Activated CD8-positive, alpha-beta T cell treated with anti-CD3 and anti-CD28 coated beads for 36 hours (primary cell): ENCODE data around the gene NBPF1. TPM values are rescaled to one million over a fixed set of nuclear protein-coding genes. Genes with fewer than 3 reads are reported as not detected.
"Not testable (repeated sequence)": the region's sequence is repeated elsewhere in the genome, so short reads cannot be mapped to it uniquely, and the experiment has no call there.

Source experiments
- ATAC-seq: fragments of 200-7000 bp; cut with Tn5 transposase; one replicate; pipeline ENCODE4 v1.10.0; 2021; ENCODE audit warnings: mild to moderate bottlenecking, moderate library complexity
- CTCF ChIA-PET: fragments of 350-600 bp; sonication (Branson Sonifier 250); formaldehyde crosslinking; loops from one replicate; lab custom pipeline; 2021; ENCODE audit warnings: antibody characterized with exemption; lab: Charles Lee
- POLR2A ChIA-PET: fragments of 350-600 bp; sonication (Branson Sonifier 250); formaldehyde crosslinking; loops from one replicate; lab custom pipeline; 2021; ENCODE audit warnings: antibody characterized with exemption; lab: Charles Lee
- DNase-seq: peaks from one replicate; pipeline ENCODE4 v3.0.0-alpha.2; 2020
- H3K27ac Mint-ChIP-seq: one replicate; pipeline ENCODE4 v1.8.0; 2021; ENCODE audit warnings: mild to moderate bottlenecking, mixed read lengths
- H3K27me3 Mint-ChIP-seq: one replicate; pipeline ENCODE4 v1.8.0; 2021; ENCODE audit warnings: mixed read lengths
- H3K36me3 Mint-ChIP-seq: one replicate; pipeline ENCODE4 v1.8.0; 2021; ENCODE audit warnings: low read depth, mixed read lengths
- H3K4me1 Mint-ChIP-seq: one replicate; pipeline ENCODE4 v1.8.0; 2021; ENCODE audit warnings: low read depth, mixed read lengths
- H3K4me3 Mint-ChIP-seq: one replicate; pipeline ENCODE4 v1.8.0; 2021; ENCODE audit warnings: mild to moderate bottlenecking, moderate library complexity, mixed read lengths
- H3K9me3 Mint-ChIP-seq: one replicate; pipeline ENCODE4 v1.8.0; 2021; ENCODE audit warnings: mixed read lengths
- intact Hi-C: fragments of 100-400 bp; cut with micrococcal nuclease; formaldehyde crosslinking; loops from one replicate; pipeline ENCODE4 v1.10.0; 2022
- total RNA-seq, 2 experiments: library from RNA; stranded (reverse); gene quantifications; one replicate each; pipeline ENCODE4 v1.2.3, GENCODE V29; 2021
- TF ChIP-seq, protein P1 (sequence below): fragments of 200-600 bp; IDR thresholded peaks from one replicate; pipeline ENCODE4 v1.8.0; 2022; ENCODE audit warnings: antibody characterized with exemption, mild to moderate bottlenecking

The NBPF1 gene
- total RNA-seq, 2 experiments from 2014 or later: 2.8 to 3.1 TPM

DNA sequence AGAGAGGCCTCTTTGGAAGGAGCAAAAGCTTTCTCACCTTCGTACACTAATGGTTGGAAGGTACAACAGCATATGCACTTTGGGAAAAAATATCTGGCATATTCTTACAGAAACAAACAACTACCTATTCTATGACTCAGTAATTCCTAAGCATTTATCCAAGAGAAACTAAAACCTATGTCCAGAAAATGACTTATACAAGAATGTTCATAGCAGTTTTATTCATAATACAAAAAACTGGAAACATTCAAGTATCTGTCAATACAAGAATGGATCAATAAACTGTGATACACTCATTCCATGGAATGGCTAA, 8.2 kb downstream of the NBPF1 start:
- no peak overlapping the region for H3K4me3 Mint-ChIP-seq
- CTCF ChIA-PET: no interaction called here

DNA sequence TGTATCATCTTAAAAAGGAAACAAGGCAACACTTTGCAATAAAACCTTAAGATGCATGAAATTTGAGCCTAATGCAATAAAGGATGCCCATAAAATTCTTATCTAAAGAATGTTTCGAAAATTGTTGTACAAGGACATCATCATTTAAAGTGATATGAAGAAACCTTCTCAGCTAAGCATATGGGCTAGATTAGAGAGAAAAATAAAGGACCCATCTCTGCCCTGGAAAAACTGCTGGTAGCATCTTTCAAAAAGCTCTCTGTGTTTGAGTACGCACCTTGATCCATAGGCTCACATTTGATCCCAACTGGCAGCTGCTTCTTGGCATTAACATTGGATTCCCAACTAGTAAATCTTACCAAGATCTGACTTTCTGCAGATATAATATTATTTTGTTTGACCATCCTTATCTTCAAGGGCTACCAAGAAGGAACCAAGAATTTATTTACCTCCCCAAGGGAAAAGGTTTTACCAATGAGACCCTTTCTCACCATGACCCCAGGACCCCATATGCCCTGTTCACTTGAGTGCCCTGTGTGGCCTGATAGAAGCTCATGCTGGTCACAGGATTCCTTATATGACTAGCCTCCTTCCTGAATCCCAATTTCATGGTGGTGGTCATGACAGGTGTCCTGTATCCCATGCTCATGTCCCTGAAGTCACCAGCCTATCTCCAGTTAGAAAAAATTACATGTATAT, 8.7 kb downstream of the NBPF1 start:
- CTCF ChIA-PET, POLR2A ChIA-PET, H3K4me3 Mint-ChIP-seq, DNase-seq, H3K27me3 Mint-ChIP-seq, H3K4me1 Mint-ChIP-seq, H3K36me3 Mint-ChIP-seq, H3K27ac Mint-ChIP-seq, intact Hi-C loops, H3K9me3 Mint-ChIP-seq, ATAC-seq: not testable (repeated sequence)

More for the DNA sequence above, 8.2 kb downstream of the NBPF1 start:
- POLR2A ChIA-PET: no interaction called here
- Mint-ChIP-seq H3K27me3 (no peaks in the 10 kb centered on the region), H3K4me1 (no peaks in the 10 kb centered on the region), H3K9me3 (no peaks in the 10 kb centered on the region), H3K36me3 (no peaks in the 10 kb centered on the region), H3K27ac (no peak overlapping the region)
- TF ChIP-seq, protein P1, sequence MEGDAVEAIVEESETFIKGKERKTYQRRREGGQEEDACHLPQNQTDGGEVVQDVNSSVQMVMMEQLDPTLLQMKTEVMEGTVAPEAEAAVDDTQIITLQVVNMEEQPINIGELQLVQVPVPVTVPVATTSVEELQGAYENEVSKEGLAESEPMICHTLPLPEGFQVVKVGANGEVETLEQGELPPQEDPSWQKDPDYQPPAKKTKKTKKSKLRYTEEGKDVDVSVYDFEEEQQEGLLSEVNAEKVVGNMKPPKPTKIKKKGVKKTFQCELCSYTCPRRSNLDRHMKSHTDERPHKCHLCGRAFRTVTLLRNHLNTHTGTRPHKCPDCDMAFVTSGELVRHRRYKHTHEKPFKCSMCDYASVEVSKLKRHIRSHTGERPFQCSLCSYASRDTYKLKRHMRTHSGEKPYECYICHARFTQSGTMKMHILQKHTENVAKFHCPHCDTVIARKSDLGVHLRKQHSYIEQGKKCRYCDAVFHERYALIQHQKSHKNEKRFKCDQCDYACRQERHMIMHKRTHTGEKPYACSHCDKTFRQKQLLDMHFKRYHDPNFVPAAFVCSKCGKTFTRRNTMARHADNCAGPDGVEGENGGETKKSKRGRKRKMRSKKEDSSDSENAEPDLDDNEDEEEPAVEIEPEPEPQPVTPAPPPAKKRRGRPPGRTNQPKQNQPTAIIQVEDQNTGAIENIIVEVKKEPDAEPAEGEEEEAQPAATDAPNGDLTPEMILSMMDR: no peak
- intact Hi-C loops: no loop called here
- DNase-seq (no peak), ATAC-seq (no peak)

DNA sequence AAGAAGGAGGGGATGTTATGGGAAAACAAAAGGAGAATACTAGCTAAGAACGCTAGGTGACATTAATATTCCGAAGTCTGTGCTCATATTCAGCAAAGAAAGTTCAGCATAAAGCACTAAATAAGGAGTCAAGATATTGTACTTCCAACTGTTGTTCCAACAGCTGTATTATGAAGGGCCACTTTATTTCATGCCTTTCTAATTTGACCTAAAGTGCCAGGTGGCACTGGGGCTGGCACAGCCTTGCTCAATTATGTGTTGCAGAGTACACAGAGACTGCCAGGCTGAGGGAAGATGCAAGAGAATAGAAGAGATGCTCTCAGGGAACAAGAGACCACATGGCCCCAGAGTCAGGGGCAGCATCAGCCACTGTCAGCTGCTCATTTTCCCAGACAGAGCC, 9.7 kb downstream of the NBPF1 start:
- ATAC-seq, H3K4me1 Mint-ChIP-seq, H3K4me3 Mint-ChIP-seq, intact Hi-C loops, H3K9me3 Mint-ChIP-seq, H3K27me3 Mint-ChIP-seq, H3K27ac Mint-ChIP-seq, H3K36me3 Mint-ChIP-seq, DNase-seq, POLR2A ChIA-PET: not testable (repeated sequence)
- CTCF ChIA-PET: interaction anchor here (1.1 to 1.9 kb wide), 4 partner anchors 8 to 21 kb away, joined by 4 to 7 read pairs (median 6); no protein-coding TSS in a partner anchor

DNA sequence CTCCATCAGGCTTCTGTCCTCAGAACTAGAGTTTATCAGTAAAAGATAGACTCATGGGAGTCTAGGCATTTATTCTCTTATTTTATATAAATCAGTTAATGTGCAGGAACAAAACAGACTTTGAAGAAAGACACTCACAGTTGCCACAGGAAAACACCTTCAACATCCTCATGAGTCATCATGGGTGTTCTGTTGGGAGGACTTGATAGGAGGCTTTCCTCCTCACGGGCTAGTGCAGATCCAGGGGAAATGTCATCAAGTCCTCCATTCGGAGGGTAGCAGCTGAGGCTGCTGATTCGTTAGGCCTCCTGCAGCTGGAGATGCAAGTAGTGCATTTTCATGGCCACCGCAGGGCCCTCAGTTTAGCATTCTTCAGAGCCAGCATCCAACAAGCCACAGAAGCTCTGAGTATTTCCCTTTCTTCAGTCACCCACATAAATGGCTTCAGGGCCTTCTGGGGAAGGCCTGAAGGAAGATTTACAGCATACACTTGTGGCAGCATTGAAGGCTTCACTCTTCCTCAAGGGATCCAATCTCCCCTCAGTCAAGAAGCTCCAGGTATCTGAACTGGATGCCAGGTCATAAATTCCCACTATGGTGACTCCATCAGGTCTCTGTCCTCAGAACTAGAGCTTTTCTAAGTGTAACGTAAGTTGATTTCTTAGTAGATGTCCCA, 10.9 kb downstream of the NBPF1 start:
- CTCF ChIA-PET: interaction anchor here (1.1 to 1.9 kb wide), 4 partner anchors 10 to 22 kb away, joined by 4 to 7 read pairs (median 6); no protein-coding TSS in a partner anchor
- H3K27me3 Mint-ChIP-seq, H3K9me3 Mint-ChIP-seq, H3K4me3 Mint-ChIP-seq, DNase-seq, H3K27ac Mint-ChIP-seq, intact Hi-C loops, H3K36me3 Mint-ChIP-seq, H3K4me1 Mint-ChIP-seq: not testable (repeated sequence)
- POLR2A ChIA-PET: interaction anchor here (0.7 kb wide), 1 partner anchor 14 kb away, joined by 3 read pairs; no protein-coding TSS in a partner anchor
- peak; percentile 67 for ATAC-seq

DNA sequence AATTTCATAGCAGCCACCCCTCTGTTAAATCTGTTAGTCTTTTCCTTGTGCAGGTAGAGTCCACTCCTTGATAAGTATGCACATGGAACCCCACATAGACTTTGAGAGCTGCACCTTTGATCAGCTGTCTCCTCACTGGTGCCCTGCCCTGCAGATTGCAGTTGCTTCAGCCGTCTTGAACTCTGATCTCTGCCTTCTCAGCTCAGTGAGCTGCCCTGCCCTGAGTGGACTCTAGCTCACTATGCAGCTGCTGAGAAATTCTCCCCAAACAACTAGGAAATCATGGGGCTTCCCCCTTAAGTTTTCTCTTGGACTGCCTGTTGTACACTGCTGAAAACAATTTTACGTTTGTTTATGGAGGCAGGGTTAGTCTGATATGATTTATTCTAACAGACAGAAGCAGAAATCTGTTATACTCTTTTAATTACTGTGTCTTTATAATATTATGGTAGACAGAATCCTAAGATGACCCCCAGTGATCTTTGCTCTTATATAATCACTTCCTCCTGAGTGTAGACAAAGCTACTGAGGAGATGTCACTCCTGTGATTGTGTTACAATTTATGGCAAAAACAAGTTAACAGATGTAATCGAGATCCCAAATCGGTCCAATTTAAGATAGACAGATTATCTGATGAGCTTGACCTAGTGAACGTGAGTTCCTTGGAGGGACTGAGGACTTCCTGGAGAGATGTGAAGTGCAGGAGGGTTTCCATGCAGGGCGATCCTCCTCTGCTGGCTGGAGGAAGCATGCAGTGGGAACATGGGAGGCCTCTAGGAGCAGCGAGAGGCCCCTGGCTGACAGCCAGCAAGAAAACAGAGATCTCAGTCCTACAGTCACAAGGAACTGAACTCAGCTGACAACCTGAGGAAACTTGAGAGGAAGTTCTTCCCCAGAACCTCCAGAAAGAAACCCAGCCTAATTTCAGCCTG, 12.2 kb downstream of the NBPF1 start:
- DNase-seq, H3K36me3 Mint-ChIP-seq, intact Hi-C loops, H3K4me3 Mint-ChIP-seq, H3K9me3 Mint-ChIP-seq, H3K27me3 Mint-ChIP-seq, H3K27ac Mint-ChIP-seq, H3K4me1 Mint-ChIP-seq, ATAC-seq: not testable (repeated sequence)
- CTCF ChIA-PET: interaction anchor here (1.1 kb wide), 1 partner anchor 9 kb away, joined by 3 read pairs; no protein-coding TSS in a partner anchor
- POLR2A ChIA-PET: interaction anchor here (0.6 to 0.9 kb wide), 2 partner anchors 9 to 12 kb away, joined by 3 read pairs; partner anchors contain the start of gene NBPF1

DNA sequence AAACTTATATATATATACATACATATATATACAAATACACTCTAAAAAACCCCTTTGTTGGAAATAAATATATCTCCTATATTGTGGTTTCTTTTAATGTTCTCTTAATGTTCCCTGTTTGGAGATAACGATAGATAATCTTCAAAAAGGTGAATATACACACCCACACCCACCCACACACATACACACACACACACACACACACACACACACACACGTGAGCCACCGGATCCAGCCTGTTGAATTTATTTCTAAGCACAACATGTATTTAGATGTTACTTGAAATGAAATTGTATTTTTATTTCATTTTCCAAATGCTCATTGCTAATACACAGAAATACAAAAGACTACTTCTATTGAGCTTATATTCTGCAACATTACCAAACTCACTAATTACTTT, 14.0 kb downstream of the NBPF1 start:
- H3K9me3 Mint-ChIP-seq, H3K27ac Mint-ChIP-seq, H3K4me1 Mint-ChIP-seq, ATAC-seq, DNase-seq, H3K4me3 Mint-ChIP-seq, POLR2A ChIA-PET, H3K27me3 Mint-ChIP-seq, intact Hi-C loops, H3K36me3 Mint-ChIP-seq: not testable (repeated sequence)
- CTCF ChIA-PET: interaction anchor here (1.2 kb wide), 1 partner anchor 26 kb away, joined by 3 read pairs; no protein-coding TSS in a partner anchor

DNA sequence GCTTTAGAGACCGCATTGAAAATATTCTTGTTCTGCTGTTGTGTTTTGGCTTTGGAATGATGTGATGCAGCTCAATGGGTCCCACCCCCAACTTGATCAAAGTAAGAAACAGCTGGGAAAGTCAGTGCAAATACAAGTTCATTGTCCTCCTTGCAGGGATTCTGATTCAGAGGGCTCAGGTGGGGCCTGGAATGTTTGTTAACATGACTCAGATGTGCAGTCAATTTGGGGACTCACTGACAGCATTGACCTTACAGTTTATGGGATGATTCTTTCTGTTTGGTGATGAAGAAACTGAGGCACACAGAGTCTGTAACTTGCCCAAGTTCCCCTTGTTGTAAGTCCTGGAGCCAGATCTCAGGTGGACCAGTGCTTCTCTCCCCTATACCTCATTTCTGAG, 18.1 kb downstream of the NBPF1 start:
- H3K27ac Mint-ChIP-seq, CTCF ChIA-PET, H3K27me3 Mint-ChIP-seq, H3K36me3 Mint-ChIP-seq, POLR2A ChIA-PET, H3K9me3 Mint-ChIP-seq, ATAC-seq, H3K4me1 Mint-ChIP-seq, H3K4me3 Mint-ChIP-seq, intact Hi-C loops, DNase-seq: not testable (repeated sequence)

DNA sequence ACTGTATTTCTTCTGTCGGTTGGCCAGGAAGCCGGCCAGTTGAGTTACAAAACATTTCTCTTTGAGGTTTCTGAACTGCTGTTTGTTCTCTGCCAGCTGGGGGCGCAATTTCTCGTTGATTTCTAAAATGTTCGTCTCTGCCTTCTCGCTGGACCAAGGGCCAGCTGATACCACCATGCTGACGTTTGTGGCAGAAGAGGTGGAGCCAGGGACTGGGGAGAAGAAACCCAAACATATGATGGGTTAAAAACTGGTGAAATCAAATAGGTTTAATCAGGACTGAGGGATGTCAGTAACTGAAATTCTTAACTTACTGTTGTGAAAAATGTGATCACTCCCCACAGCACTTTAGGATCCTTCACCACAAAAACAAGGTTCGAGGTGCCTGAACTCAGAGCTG, 21.5 kb downstream of the NBPF1 start:
- H3K27ac Mint-ChIP-seq, H3K4me1 Mint-ChIP-seq, H3K27me3 Mint-ChIP-seq, intact Hi-C loops, H3K9me3 Mint-ChIP-seq, H3K36me3 Mint-ChIP-seq, ATAC-seq, H3K4me3 Mint-ChIP-seq, POLR2A ChIA-PET: not testable (repeated sequence)
- peak; percentile 39 for DNase-seq
- CTCF ChIA-PET: interaction anchor here (1.0 to 1.7 kb wide), 4 partner anchors 9 to 29 kb away, joined by 3 to 5 read pairs (median 3); no protein-coding TSS in a partner anchor

DNA sequence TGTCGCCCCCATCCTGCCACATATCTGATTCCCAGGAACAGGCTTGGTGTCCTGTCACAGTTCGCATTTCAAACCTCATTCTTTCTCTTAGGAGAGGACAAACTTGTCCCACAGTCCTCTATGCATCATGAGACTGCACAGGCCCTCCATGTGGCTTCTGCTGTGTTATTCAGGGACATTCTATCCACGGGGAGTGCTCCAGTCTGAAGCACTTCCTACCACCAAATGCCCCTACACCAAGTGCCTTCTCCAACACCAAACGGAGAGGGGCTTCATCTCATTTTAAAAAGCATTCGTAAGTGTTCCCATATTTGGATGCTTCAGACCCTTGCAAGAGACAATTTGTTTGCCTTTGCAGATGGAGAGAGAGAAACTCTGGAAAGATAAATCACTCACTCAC, 25.3 kb downstream of the NBPF1 start:
- POLR2A ChIA-PET, H3K9me3 Mint-ChIP-seq, intact Hi-C loops, H3K27me3 Mint-ChIP-seq, ATAC-seq, H3K27ac Mint-ChIP-seq, DNase-seq, H3K4me1 Mint-ChIP-seq, CTCF ChIA-PET, H3K36me3 Mint-ChIP-seq, H3K4me3 Mint-ChIP-seq: not testable (repeated sequence)

DNA sequence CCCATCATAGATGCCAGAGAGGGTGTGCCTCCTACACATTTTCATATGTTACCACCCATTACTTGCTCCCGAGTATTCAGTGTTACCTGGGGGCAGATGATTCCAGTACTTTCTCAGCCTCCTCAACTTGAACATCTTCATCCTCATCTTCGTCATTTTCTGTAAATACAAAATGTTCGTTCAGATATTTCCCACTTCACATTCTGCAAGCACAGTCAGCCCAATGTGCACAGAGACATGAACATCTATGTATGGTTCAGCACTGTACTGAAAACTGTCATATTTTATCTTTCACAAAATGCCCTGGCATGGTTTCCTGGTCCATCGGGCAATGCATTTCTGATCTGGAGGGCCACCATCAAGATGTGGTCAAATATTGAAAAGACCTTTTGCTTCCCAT, 25.7 kb downstream of the NBPF1 start:
- H3K27me3 Mint-ChIP-seq, ATAC-seq, H3K4me1 Mint-ChIP-seq, H3K36me3 Mint-ChIP-seq, POLR2A ChIA-PET, H3K9me3 Mint-ChIP-seq, intact Hi-C loops, H3K27ac Mint-ChIP-seq, DNase-seq, CTCF ChIA-PET, H3K4me3 Mint-ChIP-seq: not testable (repeated sequence)
